ENCODE data around the gene DPP9. TPM values are rescaled to one million over a fixed set of nuclear protein-coding genes. Genes with fewer than 3 reads are reported as not detected.

The DPP9 gene
- total and polyA plus RNA-seq, 5 donors from 2014 or later = 14.3 to 93.3 (median 17.7) TPM

Other genes with a start within 250 kb of the DPP9 start
- not detected for gene PLIN4, start 205.4 kb downstream of the DPP9 start, total RNA-seq
- gene PLIN4, start 205.4 kb downstream of the DPP9 start, polyA plus RNA-seq = under 1 TPM in 3 of 4 donors, not detected in 1; 0.02 to 0.13 (median 0.05) TPM
- gene PLIN5, start 188.6 kb downstream of the DPP9 start, total RNA-seq = not detected
- gene PLIN5, start 188.6 kb downstream of the DPP9 start, polyA plus RNA-seq = under 1 TPM in 3 of 4 donors, not detected in 1; 0.07 to 0.97 (median 0.25) TPM
- gene LRG1, start 183.8 kb downstream of the DPP9 start, total RNA-seq = 0.49 TPM
- 1 to 10 TPM in 3 of 4 donors, under 1 TPM in 1; 0.47 to 1.4 (median 1.2) TPM for gene LRG1, start 183.8 kb downstream of the DPP9 start, polyA plus RNA-seq
- not detected for gene SEMA6B, start 164.2 kb downstream of the DPP9 start, total RNA-seq
- not detected for gene SEMA6B, start 164.2 kb downstream of the DPP9 start, polyA plus RNA-seq
- 15.9 TPM for gene TNFAIP8L1, start 84.3 kb downstream of the DPP9 start, total RNA-seq
- gene TNFAIP8L1, start 84.3 kb downstream of the DPP9 start, polyA plus RNA-seq = 1 to 10 TPM; 6.5 to 7.9 (median 7.4) TPM
- 25.7 TPM for gene MYDGF, start 53.5 kb downstream of the DPP9 start, total RNA-seq
- gene MYDGF, start 53.5 kb downstream of the DPP9 start, polyA plus RNA-seq = 100 to 1,000 TPM in 1 of 4 donors, 10 to 100 TPM in 3; 90.1 to 106 (median 98.5) TPM
- 11.9 TPM for gene FEM1A, start 67.9 kb upstream of the DPP9 start, total RNA-seq
- 1 to 10 TPM; 2.2 to 4.0 (median 2.7) TPM for gene FEM1A, start 67.9 kb upstream of the DPP9 start, polyA plus RNA-seq
- 28.5 TPM for gene TICAM1, start 107.9 kb upstream of the DPP9 start, total RNA-seq
- 1 to 10 TPM; 3.3 to 9.0 (median 7.3) TPM for gene TICAM1, start 107.9 kb upstream of the DPP9 start, polyA plus RNA-seq
- 28.6 TPM for gene PLIN3, start 143.8 kb upstream of the DPP9 start, total RNA-seq
- gene PLIN3, start 143.8 kb upstream of the DPP9 start, polyA plus RNA-seq = 10 to 100 TPM; 26.5 to 35.6 (median 31.4) TPM
- gene ARRDC5, start 179.1 kb upstream of the DPP9 start, total RNA-seq = 6.1 TPM
- gene ARRDC5, start 179.1 kb upstream of the DPP9 start, polyA plus RNA-seq = 1 to 10 TPM; 1.1 to 2.0 (median 1.2) TPM
- gene UHRF1, start 185.7 kb upstream of the DPP9 start, total RNA-seq = 2.2 TPM
- 1 to 10 TPM in 2 of 4 donors, under 1 TPM in 2; 0.57 to 2.7 (median 0.97) TPM for gene UHRF1, start 185.7 kb upstream of the DPP9 start, polyA plus RNA-seq
- gene KDM4B, start 245.3 kb upstream of the DPP9 start, total RNA-seq = 70.0 TPM
- 1 to 10 TPM; 6.3 to 8.8 (median 7.9) TPM for gene KDM4B, start 245.3 kb upstream of the DPP9 start, polyA plus RNA-seq

Measured in CD4-positive, CD25-positive, alpha-beta regulatory T cell (primary cell).